GM12865 (cell line): ENCODE data around the gene CHST12.

Experiments
- DNase-seq: peaks from one replicate; pipeline ENCODE4 v3.0.0; 2010; ENCODE audit warnings: low read depth
- H3K4me3 ChIP-seq: 2 replicates; pipeline ENCODE4 v1.5.1; 2011; ENCODE audit warnings: mild to moderate bottlenecking, low read depth, low read length, control low read depth
- TF ChIP-seq, protein P1 (sequence below): IDR thresholded peaks from 2 replicates; pipeline ENCODE4 v1.5.1; 2011; ENCODE audit warnings: low read length, control low read depth, low read depth, inconsistent platforms; ENCODE audit not compliant: insufficient read depth; ENCODE audit errors: missing control alignments

The CHST12 gene

DNA sequence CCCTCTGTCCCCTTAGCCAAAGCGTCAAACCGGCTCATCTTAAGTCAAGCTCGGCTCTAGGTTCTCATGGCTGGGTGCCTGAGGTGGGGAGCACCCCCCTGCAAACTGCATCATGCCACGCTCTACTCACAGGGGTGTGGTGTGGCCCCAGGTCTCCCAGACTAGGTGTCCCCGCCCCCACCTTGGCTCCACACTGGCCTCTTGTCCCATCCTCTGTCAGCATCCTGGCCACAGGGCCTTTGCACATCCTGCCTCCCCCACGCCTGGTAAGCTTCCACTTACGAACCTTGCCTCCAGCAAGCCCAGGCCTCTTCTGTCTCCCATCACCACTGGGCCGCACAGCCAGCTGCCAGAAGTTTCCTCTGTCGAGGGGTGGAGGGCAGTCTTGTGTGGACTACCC is 93.0 kb downstream of the CHST12 start:
- no peak for DNase-seq
- TF ChIP-seq, protein P1, sequence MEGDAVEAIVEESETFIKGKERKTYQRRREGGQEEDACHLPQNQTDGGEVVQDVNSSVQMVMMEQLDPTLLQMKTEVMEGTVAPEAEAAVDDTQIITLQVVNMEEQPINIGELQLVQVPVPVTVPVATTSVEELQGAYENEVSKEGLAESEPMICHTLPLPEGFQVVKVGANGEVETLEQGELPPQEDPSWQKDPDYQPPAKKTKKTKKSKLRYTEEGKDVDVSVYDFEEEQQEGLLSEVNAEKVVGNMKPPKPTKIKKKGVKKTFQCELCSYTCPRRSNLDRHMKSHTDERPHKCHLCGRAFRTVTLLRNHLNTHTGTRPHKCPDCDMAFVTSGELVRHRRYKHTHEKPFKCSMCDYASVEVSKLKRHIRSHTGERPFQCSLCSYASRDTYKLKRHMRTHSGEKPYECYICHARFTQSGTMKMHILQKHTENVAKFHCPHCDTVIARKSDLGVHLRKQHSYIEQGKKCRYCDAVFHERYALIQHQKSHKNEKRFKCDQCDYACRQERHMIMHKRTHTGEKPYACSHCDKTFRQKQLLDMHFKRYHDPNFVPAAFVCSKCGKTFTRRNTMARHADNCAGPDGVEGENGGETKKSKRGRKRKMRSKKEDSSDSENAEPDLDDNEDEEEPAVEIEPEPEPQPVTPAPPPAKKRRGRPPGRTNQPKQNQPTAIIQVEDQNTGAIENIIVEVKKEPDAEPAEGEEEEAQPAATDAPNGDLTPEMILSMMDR, result no peak

DNA sequence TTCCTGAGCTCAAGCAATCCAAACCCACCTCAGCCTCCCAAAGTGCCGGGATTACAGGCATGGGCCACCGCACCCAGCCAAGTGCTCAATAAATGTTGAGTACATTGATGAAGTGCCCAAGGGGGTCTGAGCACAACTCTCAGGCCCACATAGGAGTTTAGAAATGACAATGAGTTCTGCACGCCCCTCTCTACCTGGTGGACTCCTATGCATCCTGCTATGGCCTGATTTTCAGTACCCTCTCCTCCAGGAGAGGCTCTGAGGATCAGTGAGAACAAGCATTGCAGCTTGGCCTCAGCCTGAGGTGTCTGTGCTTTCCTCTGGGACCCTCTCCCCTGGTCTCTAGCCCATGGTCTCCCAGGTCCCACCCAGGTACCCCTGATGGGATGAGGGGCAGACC is 93.7 kb downstream of the CHST12 start:
- DNase-seq, result no peak
- H3K4me3 ChIP-seq, result no peak overlapping the region

More for the DNA sequence above, 93.0 kb downstream of the CHST12 start:
- no peak overlapping the region for H3K4me3 ChIP-seq

DNA sequence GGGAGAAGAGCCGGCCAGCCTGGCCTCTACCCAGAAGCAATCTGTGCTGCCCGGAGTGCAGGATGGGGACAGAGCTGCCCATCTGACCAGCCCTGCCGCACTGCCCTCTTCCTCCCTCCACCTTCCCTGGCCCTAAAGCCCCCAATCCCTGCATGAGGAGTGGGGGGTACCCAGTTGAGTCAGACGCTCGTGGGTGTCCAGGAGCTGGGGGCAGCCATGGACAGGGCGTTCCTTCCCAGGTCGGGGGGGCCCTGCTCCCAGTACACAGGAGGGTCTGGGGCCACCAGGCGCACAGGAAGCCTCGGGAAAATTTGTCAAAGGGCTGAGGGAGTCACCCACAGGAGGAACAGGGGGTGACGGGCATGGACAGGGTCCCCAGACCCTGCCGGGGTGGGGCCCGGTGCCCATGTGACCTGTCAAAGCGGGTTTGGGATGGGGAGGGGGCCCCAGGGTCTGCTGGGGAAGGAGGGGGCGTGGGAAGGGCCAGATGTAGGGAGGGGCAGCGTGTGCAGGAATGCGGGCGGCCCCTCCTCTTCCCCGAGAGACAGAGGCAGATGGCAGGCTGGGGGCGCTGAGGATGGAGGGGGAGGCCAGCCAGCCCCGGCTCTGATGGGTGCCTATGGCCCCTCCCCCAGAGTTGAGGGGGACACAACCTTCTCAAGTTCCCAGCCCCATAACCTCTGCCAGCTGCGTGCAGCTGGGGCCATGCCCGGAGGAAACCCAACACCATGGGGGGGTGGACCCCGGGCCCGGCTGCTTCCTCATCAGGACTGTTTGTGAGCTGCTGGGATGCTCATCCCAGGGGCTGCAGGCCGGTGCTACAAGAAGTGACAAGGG is 94.3 kb downstream of the CHST12 start:
- no peak for DNase-seq

More for the DNA sequence above, 93.7 kb downstream of the CHST12 start:
- TF ChIP-seq, protein P1, result no peak

More for the DNA sequence above, 94.3 kb downstream of the CHST12 start:
- TF ChIP-seq, protein P1, result no peak
- no peak overlapping the region for H3K4me3 ChIP-seq
